HG02943 (cell line): Measurements from ENCODE around the gene ATG10.

Experiments
- ATAC-seq: cut with Tn5 transposase; IDR thresholded peaks from one replicate; pipeline ENCODE4 v1.9.1; 2021; ENCODE audit warnings: mild to moderate bottlenecking, low read depth, moderate library complexity; ENCODE audit not compliant: unreplicated experiment

ATG10 gene

DNA sequence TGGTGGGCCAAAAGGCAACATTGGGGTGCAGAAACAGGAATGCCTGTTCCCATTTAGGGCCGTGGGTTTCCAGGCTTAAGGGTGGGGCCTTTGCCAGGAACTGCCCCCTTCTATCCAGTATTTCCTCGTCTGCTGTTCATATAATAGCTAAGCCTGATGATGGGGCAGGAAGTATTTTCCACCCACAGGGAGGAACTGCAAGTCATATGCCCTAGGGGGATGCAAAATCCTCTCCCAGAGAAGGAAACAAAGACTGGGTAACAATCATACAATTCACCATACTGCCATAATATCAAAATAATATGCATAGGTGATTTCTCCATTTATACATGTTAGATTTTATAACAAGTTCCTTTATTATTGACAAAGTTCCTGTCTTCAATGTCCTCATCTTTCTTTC lies 326.8 kb downstream of the ATG10 start:
- ATAC-seq, result no peak

DNA sequence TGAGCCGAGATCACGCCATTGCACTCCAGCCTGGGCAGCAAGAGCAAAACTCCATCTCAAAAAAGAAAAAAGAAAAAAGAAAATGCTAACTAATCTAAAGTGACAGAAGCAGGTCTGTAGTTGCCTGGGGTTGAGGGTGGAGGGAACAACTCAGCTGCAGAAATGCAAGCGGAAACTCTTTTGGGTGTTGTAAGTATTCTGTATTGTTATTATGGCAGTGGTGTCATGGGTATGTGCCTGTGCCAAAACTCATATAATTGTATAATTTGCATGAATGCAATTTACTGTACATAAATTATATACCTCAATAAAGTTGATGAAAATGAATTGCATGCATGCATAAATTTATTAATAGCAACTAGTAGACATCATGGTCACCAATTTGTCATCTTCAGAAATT lies 329.4 kb downstream of the ATG10 start:
- ATAC-seq, result no peak
